ENCODE measurements around the gene TCOF1.

TCOF1 gene

GRCh38 chr5:150316320-150316719 is 41.2 kb upstream of the TCOF1 start:
- Histone ChIP-seq H3K79me2 (ENCODE audit: insufficient read depth, low read length) (no peaks in the 10 kb centered on the region), H3K27ac (ENCODE audit: low read depth, low read length, poor library complexity, severe bottlenecking) (no peak overlapping the region), H2AFZ (ENCODE audit: low read length) (no peak overlapping the region), H3K9ac (ENCODE audit: low read length) (no peak overlapping the region), H4K20me1 (ENCODE audit: insufficient read depth, low read length) (no peaks in the 10 kb centered on the region), H3K9me2 (ENCODE audit: low read depth, low read length) (no peaks in the 10 kb centered on the region), H3K4me1 (ENCODE audit: insufficient read depth, low read length, severe bottlenecking) (no peaks in the 10 kb centered on the region), H3K36me3 (ENCODE audit: insufficient read depth, low read length) (no peaks in the 10 kb centered on the region), H3F3A (ENCODE audit: insufficient read depth, low read length) (no peaks in the 10 kb centered on the region), H3K9me3 (ENCODE audit: low read length) (no peaks in the 10 kb centered on the region), H3K4me3 (ENCODE audit: low read depth, low read length, poor library complexity, severe bottlenecking) (no peak overlapping the region), H3K4me2 (ENCODE audit: low read length) (no peak overlapping the region), H3K27me3 (ENCODE audit: insufficient read depth, low read length) (0 out of 2 replicates have a peak, but pooled peaks cover 5% of the 10 kb centered on the region)
- TF ChIP-seq EZH2 (IDR thresholded peaks at IDR 0.05; ENCODE audit: borderline replicate concordance, low read length) = no peak
- TF ChIP-seq, protein P1, sequence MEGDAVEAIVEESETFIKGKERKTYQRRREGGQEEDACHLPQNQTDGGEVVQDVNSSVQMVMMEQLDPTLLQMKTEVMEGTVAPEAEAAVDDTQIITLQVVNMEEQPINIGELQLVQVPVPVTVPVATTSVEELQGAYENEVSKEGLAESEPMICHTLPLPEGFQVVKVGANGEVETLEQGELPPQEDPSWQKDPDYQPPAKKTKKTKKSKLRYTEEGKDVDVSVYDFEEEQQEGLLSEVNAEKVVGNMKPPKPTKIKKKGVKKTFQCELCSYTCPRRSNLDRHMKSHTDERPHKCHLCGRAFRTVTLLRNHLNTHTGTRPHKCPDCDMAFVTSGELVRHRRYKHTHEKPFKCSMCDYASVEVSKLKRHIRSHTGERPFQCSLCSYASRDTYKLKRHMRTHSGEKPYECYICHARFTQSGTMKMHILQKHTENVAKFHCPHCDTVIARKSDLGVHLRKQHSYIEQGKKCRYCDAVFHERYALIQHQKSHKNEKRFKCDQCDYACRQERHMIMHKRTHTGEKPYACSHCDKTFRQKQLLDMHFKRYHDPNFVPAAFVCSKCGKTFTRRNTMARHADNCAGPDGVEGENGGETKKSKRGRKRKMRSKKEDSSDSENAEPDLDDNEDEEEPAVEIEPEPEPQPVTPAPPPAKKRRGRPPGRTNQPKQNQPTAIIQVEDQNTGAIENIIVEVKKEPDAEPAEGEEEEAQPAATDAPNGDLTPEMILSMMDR (IDR thresholded peaks at IDR 0.05; ENCODE audit: low read length) = no peak

GRCh38 chr5:150317048-150318003 is 40.2 kb upstream of the TCOF1 start:
- Histone ChIP-seq H3K36me3 (ENCODE audit: insufficient read depth, low read length) (no peaks in the 10 kb centered on the region), H3K27me3 (ENCODE audit: insufficient read depth, low read length) (0 out of 2 replicates have a peak, but pooled peaks cover 5% of the 10 kb centered on the region), H3K9me2 (ENCODE audit: low read depth, low read length) (no peaks in the 10 kb centered on the region), H2AFZ (ENCODE audit: low read length) (no peak overlapping the region), H3K4me1 (ENCODE audit: insufficient read depth, low read length, severe bottlenecking) (no peaks in the 10 kb centered on the region), H3K9me3 (ENCODE audit: low read length) (no peaks in the 10 kb centered on the region), H3K9ac (ENCODE audit: low read length) (no peak overlapping the region), H3K27ac (ENCODE audit: low read depth, low read length, poor library complexity, severe bottlenecking) (no peak overlapping the region), H3K79me2 (ENCODE audit: insufficient read depth, low read length) (no peaks in the 10 kb centered on the region), H3F3A (ENCODE audit: insufficient read depth, low read length) (no peaks in the 10 kb centered on the region), H3K4me2 (ENCODE audit: low read length) (no peak overlapping the region), H3K4me3 (ENCODE audit: low read depth, low read length, poor library complexity, severe bottlenecking) (no peak overlapping the region), H4K20me1 (ENCODE audit: insufficient read depth, low read length) (no peaks in the 10 kb centered on the region)
- TF ChIP-seq, protein P1 (IDR thresholded peaks at IDR 0.05; ENCODE audit: low read length) = no peak
- TF ChIP-seq EZH2 (IDR thresholded peaks at IDR 0.05; ENCODE audit: borderline replicate concordance, low read length) = no peak

DNA sequence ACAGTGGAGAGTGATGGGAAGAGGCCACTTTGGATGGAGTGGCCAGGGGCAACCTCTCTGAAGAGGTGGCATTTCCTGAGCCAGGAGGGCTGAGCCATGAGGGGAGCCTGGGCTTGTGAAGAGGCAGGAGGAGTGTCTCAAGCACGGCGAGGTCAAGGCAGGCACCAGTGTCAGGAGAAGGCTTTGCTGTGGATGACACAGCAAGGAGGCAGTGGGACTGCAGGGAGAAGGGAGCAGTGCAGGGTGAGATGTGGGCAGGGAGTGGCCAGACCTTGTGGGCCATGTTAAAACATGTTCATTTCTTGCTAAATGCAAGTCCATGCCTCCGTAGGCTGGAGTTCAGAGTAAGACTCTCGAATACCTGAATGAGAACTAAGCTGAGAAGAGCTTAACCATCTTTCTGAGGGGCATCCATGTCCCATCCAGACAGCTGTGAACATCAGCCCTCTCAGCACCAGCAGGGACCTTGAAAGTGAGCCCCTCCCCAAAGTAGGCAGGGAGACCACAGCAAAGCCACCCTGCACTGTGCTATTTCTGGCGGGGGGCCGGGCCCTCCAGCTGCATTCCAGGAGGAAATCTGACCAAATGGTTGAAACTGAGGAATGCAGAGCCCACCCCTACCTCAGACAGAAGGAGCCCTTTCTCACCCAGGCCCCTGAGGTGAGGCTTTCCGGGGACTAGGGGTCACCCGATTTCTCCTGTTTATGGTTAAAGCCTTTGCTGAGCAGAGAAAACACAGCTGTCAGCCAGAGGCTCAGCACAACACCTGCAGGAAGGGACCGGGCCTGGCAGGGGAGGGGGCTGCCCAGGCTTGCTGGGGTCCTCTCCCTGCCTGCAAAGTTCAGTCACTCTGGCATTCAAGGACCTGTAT is 38.6 kb upstream of the TCOF1 start:
- no peak overlapping the region for H3K9ac ChIP-seq (ENCODE audit: low read length)
- H3K4me1 ChIP-seq (ENCODE audit: insufficient read depth, low read length, severe bottlenecking) = no peaks in the 10 kb centered on the region
- no peak overlapping the region for H3K4me2 ChIP-seq (ENCODE audit: low read length)
- no peak for TF ChIP-seq EZH2 (IDR thresholded peaks at IDR 0.05; ENCODE audit: borderline replicate concordance, low read length)
- TF ChIP-seq, protein P1 (IDR thresholded peaks at IDR 0.05; ENCODE audit: low read length) = no peak
- H3F3A ChIP-seq (ENCODE audit: insufficient read depth, low read length) = no peaks in the 10 kb centered on the region
- H3K36me3 ChIP-seq (ENCODE audit: insufficient read depth, low read length) = no peaks in the 10 kb centered on the region
- 0 out of 2 replicates have a peak, but pooled peaks cover 5% of the 10 kb centered on the region for H3K27me3 ChIP-seq (ENCODE audit: insufficient read depth, low read length)
- no peaks in the 10 kb centered on the region for H3K9me2 ChIP-seq (ENCODE audit: low read depth, low read length)
- no peaks in the 10 kb centered on the region for H3K79me2 ChIP-seq (ENCODE audit: insufficient read depth, low read length)
- no peak overlapping the region for H3K4me3 ChIP-seq (ENCODE audit: low read depth, low read length, poor library complexity, severe bottlenecking)
- no peaks in the 10 kb centered on the region for H3K9me3 ChIP-seq (ENCODE audit: low read length)
- no peak overlapping the region for H3K27ac ChIP-seq (ENCODE audit: low read depth, low read length, poor library complexity, severe bottlenecking)
- no peak overlapping the region for H2AFZ ChIP-seq (ENCODE audit: low read length)
- H4K20me1 ChIP-seq (ENCODE audit: insufficient read depth, low read length) = no peaks in the 10 kb centered on the region

Measured in OCI-LY1 (cell line).